Activated T-helper 9 cell treated with anti-CD3 and anti-CD28 coated beads, Interleukin-2, amount 50 U/mL, for 16 hours (primary cell): ENCODE results near the gene ACOT2.
"Not testable (repeated sequence)": the region's sequence is repeated elsewhere in the genome, so short reads cannot be mapped to it uniquely, and the experiment has no call there.

Experiments
- DNase-seq: peaks from one replicate; pipeline ENCODE4 v3.0.0-alpha.2; 2020; ENCODE audit warnings: low read depth

Gene ACOT2

GRCh38 chr14:73567951-73568885 lies 795 bp upstream of the ACOT2 start:
- DNase-seq, result no peak

- DNase-seq, result not testable (repeated sequence)
Measured at GRCh38 chr14:73568886-73569184, 178 bp upstream of the ACOT2 start.

GRCh38 chr14:73570913-73571312 lies 1.9 kb downstream of the ACOT2 start:
- DNase-seq, result peak; percentile 45

GRCh38 chr14:73573034-73573433 lies 4.0 kb downstream of the ACOT2 start:
- not testable (repeated sequence) for DNase-seq

- not testable (repeated sequence) for DNase-seq
Measured at GRCh38 chr14:73573740-73574139, 4.7 kb downstream of the ACOT2 start.

GRCh38 chr14:73574251-73574650 lies 5.2 kb downstream of the ACOT2 start:
- DNase-seq, result not testable (repeated sequence)

GRCh38 chr14:73576391-73576790 lies 7.4 kb downstream of the ACOT2 start:
- DNase-seq, result no peak

- not testable (repeated sequence) for DNase-seq
Measured at GRCh38 chr14:73577214-73577613, 8.2 kb downstream of the ACOT2 start.

- DNase-seq, result not testable (repeated sequence)
Measured at GRCh38 chr14:73582102-73582979, 13.3 kb downstream of the ACOT2 start.

- DNase-seq, result no peak
Measured at GRCh38 chr14:73588695-73589094, 19.7 kb downstream of the ACOT2 start.

- no peak for DNase-seq
Measured at GRCh38 chr14:73589116-73589515, 20.1 kb downstream of the ACOT2 start.

GRCh38 chr14:73590673-73591004 lies 21.6 kb downstream of the ACOT2 start:
- not testable (repeated sequence) for DNase-seq

- DNase-seq, result peak; percentile 31
Measured at GRCh38 chr14:73591690-73592449, 22.9 kb downstream of the ACOT2 start, which contains the start of gene ACOT4. ACOT4 (plus strand) TSS chr14:73591873; CDS start chr14:73591960, 87 bp downstream.

- no peak for DNase-seq
Measured at GRCh38 chr14:73594491-73594890, 25.5 kb downstream of the ACOT2 start.

- DNase-seq, result no peak
Measured at GRCh38 chr14:73599499-73599898, 30.5 kb downstream of the ACOT2 start.

GRCh38 chr14:73602994-73603393 lies 34.0 kb downstream of the ACOT2 start:
- DNase-seq, result no peak

- no peak for DNase-seq
Measured at GRCh38 chr14:73606271-73606670, 37.3 kb downstream of the ACOT2 start.

GRCh38 chr14:73607241-73607640 lies 38.2 kb downstream of the ACOT2 start:
- no peak for DNase-seq

- no peak for DNase-seq
Measured at GRCh38 chr14:73610687-73611086, 41.7 kb downstream of the ACOT2 start.

GRCh38 chr14:73612339-73613045 lies 43.5 kb downstream of the ACOT2 start, which contains the start of gene ACOT6:
ACOT6 (plus strand) TSS chr14:73612517; CDS start chr14:73612572, 55 bp downstream.
- peak; percentile 36 for DNase-seq

GRCh38 chr14:73613046-73613383 lies 44.0 kb downstream of the ACOT2 start:
- no peak for DNase-seq
